ENCODE results near the gene SCNN1B. TPM values are rescaled to one million over a fixed set of nuclear protein-coding genes. Genes with fewer than 3 reads are reported as not detected.
"Not testable (repeated sequence)": the region's sequence is repeated elsewhere in the genome, so short reads cannot be mapped to it uniquely, and the experiment has no call there.

SCNN1B gene
- total RNA-seq, 1 donor from 2014 or later, result not detected

DNA sequence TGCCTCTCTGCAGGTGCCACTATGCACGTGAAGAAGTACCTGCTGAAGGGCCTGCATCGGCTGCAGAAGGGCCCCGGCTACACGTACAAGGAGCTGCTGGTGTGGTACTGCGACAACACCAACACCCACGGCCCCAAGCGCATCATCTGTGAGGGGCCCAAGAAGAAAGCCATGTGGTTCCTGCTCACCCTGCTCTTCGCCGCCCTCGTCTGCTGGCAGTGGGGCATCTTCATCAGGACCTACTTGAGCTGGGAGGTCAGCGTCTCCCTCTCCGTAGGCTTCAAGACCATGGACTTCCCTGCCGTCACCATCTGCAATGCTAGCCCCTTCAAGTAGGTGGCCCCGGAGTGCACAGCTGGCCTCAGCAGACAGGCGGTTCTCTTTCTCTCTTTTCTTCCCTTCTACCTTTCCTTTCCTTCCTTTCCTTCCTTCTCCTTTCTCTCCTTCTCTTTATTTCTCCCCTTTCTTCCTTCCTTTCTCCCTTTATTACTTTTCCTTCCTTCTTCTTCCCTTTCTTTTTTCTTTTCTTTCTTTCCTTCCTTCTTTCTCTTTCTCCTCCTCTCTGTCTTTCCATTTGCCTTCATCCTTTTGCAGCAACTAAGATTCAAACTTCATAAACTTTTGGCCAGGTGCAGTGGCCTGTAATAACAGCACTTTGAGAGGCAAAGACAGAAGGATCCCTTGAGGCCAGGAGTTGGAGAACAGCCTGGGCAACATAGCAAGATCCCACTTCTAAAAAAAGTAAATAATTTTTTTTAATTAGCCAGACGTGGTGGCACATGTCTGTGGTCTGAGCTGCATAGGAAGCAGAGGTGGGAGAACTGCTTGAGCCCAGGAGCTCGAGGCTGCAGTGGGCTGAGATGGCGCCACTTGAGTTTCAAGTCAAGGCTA is 46.7 kb downstream of the SCNN1B start:
- intact Hi-C loops (cut with micrococcal nuclease), result no loop called here

DNA sequence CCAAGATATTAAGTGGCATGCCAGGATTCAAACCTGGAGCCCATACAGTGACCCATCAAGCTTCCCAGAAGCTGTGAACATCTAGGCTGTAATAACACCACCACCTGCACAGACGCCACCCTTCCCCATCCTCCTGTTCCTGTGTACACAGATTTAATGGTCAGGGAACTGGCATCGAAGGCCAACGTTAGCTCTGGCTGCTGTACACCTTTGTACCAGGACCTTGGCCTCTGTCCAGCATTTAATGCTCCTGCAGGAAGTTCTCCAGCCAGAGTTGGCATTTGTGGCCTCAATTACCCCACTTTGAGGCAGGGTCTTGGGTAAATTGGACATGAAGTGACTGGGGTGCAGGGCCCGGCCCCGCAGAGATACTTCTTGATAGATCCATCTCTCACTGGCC is 49.3 kb downstream of the SCNN1B start:
- intact Hi-C loops (cut with micrococcal nuclease), result no loop called here

DNA sequence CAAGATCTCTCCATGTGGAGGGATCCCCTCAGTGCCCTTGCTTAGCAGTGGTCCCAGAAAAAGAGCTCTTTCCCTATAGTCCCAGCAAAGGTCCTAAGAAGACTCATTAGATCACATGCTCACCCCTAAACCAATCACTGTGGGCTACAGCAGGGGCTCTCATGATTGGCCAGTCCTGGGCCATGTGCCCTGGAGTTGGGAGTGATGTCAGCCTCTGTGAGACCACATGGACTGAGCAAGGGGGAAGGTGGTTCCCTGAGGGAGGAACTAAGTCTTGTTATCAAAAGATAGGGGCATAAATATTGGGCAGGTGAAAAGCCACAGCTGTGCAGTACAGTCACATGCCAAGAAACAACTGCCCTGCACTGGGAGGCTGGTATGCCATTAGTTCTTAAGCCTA is 51.3 kb downstream of the SCNN1B start:
- intact Hi-C loops (cut with micrococcal nuclease), result no loop called here

DNA sequence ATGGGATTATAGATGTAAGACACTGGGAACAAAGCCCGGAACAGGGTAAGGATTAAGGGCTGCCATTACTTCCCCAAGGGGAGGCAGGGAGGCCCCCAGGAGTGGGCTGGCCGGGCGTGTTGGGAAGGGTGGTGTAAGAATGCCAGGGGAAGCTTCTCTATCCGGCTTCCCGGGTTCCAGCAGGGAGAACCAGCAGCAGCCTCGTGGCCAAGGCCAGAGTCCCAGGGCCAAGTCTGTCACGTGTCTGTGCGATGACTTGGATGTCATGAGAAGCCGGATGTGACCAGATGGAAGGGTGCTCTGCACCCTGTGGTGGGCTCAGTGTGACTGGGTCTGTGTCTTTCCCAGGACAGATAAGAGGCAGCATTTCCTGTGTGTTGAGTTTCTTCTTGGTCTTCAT is 52.1 kb downstream of the SCNN1B start:
- intact Hi-C loops (cut with micrococcal nuclease), result no loop called here

DNA sequence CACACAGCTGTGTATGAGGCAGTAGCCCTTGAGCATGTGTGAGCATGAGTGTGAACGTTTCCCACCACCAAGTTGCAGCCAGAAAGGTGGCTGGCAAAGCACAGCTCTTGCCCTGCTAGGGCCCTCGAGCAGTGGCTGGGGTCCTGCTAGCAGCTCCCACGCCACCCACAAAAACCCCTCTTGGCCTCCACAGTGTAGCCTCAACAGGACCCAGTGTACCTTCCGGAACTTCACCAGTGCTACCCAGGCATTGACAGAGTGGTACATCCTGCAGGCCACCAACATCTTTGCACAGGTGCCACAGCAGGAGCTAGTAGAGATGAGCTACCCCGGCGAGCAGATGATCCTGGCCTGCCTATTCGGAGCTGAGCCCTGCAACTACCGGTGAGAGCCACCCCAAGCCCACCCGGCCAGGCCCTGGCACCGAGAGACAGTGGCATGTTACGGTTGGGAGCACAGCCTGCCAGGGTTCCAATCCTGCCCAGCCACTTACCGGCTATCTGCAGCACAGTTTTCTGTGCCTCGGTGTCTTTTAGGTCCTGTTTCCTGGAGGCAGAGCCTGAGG is 53.1 kb downstream of the SCNN1B start:
- intact Hi-C loops (cut with micrococcal nuclease), result no loop called here

- intact Hi-C loops (cut with micrococcal nuclease), result no loop called here
Observed at GRCh38 chr16:23356941-23357340, 54.8 kb downstream of the SCNN1B start.

DNA sequence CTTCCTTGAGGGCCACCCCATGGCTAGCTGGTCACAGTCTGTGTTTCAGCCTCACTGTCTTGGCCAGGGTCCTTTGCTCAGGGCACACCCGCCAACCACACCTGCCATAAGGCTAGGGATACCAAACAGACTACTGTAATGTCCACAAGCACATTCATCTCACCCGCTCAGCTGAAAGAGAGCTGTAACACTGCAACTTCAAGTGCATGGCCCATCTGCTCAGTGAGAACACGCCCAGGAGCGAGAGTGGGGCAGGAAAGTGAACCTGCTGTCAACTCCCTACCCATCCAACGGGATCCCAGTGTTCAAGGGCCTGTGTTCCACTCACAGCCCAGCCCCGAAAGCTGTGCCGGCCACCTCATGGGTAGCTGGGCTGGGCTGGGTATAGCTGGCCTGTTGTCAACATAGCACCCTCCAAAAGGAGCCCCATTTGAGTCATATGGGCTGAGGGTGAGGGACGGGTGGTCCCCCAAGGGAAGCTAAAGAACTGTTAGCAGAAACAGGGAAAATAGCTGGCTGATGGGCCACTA is 55.7 kb downstream of the SCNN1B start:
- intact Hi-C loops (cut with micrococcal nuclease), result no loop called here

GRCh38 chr16:23359092-23359760 is 57.1 kb downstream of the SCNN1B start:
- intact Hi-C loops (cut with micrococcal nuclease), result no loop called here

DNA sequence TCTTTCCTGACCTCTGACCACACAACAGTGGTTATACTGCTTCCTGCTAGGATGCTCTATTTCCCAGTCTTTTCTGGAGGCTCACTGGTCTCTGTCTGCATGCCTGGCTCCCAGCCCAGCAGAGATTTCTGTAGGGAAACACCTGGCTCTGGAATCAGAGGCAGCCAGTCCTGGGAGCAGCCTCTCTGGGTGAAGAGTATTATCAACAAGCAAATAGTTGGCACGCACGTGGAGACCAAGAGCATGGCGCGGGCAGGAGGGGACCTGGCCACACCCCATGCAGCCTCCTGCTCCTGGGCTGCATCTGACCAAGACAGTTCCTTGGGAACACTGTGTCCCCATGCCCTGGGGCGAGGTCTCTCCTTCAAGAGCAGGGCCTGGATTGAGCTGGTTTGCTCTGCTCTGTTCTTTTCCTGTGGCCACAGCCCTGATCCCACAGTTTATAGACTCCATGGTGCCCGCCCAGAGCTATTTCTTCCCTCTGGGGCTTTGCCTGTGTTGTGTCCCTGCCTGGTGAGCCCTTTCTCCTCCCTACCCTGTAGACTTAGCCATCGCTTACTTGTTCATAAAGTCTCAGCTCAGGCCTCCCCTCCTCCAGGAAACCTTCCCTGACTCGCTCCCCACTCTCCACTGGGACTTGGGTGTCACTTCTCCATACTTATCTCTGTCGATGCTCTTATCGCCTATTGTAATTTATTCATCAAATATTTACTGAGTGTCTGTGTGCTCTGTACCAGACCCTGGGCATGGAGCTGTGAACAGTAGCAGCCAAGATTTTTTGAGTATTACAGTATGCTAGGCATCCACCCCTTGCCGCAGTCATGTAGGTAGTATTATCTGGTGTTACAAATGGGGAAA is 60.6 kb downstream of the SCNN1B start:
- intact Hi-C loops (cut with micrococcal nuclease), result no loop called here

DNA sequence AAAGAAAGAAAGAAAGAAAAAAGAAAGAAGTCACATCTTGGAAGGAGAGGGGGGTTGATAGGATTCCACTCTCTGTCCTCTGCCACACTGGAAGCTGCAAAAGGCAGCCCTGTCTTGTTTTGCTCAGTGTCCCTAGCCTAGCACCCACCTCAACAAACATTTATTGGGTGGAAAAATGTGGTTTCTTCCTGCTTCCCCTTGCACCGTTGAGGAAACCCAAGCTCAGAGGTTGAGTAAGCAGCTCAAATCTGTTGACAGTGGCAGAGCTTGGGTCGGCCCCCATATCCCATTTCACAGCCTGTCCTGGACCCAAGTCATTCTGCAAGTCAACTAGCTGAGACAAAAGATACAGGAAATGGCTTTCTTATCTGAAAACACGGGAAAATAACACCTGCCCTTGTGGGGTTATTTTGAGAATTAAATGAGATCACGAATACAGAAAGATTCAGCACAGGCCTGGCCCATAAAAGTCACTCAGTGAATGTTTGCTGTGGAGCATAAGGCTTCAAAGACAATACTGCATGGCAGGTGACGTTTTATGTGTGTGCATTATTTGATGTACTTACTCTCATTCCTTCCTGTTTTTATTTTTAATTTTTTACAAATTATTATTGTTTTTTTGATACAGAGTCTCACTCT is 63.6 kb downstream of the SCNN1B start:
- intact Hi-C loops (cut with micrococcal nuclease), result no loop called here

DNA sequence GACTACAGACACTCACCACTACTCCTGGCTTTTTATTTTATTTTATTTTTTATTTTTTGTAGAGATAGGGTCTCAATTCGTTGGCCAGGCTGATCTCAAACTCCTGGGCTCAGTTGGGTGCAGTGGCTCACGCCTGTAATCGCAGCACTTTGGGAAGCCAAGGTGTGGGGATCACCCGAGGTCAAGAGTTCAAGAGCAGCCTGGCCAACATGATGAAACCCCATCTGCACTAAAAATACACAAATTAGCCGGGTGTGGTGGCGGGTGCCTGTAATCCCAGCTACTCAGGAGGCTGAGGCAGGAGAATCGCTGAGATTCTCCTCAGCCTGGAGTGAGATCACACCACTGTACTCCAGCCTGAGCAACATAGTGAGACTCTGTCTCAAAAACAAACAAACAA is 64.2 kb downstream of the SCNN1B start:
- intact Hi-C loops (cut with micrococcal nuclease), result not testable (repeated sequence)

DNA sequence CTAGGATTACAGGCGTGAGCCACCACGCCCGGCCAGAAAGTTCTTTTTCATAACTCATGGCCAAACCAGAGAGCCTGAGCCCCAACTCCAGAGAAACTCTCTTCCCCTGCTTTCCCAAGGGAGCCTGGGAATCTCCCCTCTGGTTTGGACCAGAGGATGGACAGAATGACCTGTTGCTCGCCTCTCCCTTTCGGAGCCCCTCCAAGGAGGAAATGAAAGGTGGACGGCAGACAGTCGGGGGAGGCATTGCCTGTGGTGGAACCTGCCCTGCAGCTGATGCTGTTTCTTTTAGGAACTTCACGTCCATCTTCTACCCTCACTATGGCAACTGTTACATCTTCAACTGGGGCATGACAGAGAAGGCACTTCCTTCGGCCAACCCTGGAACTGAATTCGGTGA is 65.5 kb downstream of the SCNN1B start:
- intact Hi-C loops (cut with micrococcal nuclease), result no loop called here

- intact Hi-C loops (cut with micrococcal nuclease), result no loop called here
Observed at GRCh38 chr16:23367988-23368387, 65.9 kb downstream of the SCNN1B start.

- intact Hi-C loops (cut with micrococcal nuclease), result no loop called here
Observed at GRCh38 chr16:23368469-23368868, 66.4 kb downstream of the SCNN1B start.

- intact Hi-C loops (cut with micrococcal nuclease), result no loop called here
Observed at GRCh38 chr16:23369416-23369815, 67.3 kb downstream of the SCNN1B start.

- intact Hi-C loops (cut with micrococcal nuclease), result no loop called here
Observed at GRCh38 chr16:23371368-23371767, 69.3 kb downstream of the SCNN1B start.

DNA sequence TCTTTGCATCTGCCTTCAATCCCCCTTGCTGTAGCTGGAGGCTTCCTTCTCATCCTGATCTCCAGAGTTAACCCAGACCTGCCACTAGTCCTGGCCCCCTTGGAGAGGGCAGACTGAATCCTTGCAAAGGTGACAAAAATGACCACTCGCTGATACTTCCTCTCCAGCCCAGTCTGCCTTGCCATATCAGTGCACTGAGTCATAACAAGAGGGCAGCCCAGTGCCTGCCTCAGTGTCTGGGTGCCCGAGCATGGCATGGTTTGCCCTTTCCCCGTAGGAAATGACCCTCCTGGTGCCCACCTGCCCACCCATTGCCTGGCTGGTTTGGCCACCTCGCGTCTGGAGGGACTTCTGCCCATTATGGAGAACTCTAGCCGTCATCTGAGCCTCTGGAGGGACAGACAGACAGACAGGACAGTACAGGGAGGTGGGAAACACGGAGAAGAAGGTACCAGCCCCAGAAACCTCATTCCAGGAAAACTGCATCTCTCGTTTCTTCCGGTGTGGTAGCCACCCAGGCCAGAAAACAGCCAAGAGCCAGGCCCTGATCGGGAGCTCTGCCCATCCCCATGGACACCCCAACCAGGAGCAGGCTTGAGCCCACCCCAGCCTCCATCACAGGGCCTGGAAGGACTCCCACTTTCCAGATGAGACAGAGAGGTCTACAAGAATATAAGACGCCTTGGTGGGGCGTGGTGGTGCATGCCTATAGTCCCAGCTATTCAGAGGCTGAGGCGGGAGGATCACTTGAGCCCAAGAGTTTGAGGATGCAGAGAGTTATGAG is 71.5 kb downstream of the SCNN1B start:
- intact Hi-C loops (cut with micrococcal nuclease), result no loop called here

GRCh38 chr16:23374721-23375510 is 72.8 kb downstream of the SCNN1B start:
- intact Hi-C loops (cut with micrococcal nuclease), result no loop called here

DNA sequence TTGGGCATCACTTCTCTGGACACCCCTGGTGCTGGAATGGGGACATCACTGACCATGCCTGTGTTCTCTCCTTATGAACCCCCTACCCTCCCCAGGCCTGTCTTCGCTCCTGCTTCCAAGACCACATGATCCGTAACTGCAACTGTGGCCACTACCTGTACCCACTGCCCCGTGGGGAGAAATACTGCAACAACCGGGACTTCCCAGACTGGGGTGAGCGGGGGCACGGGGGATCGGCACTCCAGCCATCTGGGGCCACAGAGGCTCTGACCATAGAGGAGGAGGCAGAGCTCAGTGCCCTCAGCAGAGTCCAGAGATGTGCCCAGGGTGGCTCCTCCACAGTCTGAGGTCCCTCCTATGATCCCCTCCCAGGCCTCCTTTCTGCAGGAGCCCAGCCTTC is 73.5 kb downstream of the SCNN1B start:
- intact Hi-C loops (cut with micrococcal nuclease), result no loop called here

Measured in T-helper 2 cell treated with Interferon-gamma antibody and Interleukin-4, amounts not matched to agents 100 ng/mL and 5 ng/mL, for 36 hours (primary cell).